ENCODE measurements around the gene NUDT17.

Gene NUDT17

GRCh38 chr1:145823565-145824498 lies 21.6 kb upstream of the NUDT17 start, which contains the start of the genes POLR3C and RNF115 (continued):
- TF ChIP-seq ZNF398 (tag by site-specific recombination; IDR thresholded peaks at IDR 0.05) = 0 out of 2 replicates have a peak, but pooled peaks have one; percentile 25
- peak; percentile 17; the same call in 1 of the 2 replicates for TF ChIP-seq CTCF (tag by site-specific recombination; IDR thresholded peaks at IDR 0.05)
- 0 out of 2 replicates have a peak, but pooled peaks have one; percentile 16 for TF ChIP-seq GFI1B (tag by site-specific recombination; IDR thresholded peaks at IDR 0.05)
- 0 out of 2 replicates have a peak, but pooled peaks have one; percentile 24 for TF ChIP-seq FEZF1 (tag by site-specific recombination; IDR thresholded peaks at IDR 0.05)
- TF ChIP-seq ZNF677 (tag by site-specific recombination; IDR thresholded peaks at IDR 0.05) = no peak
- peak; percentile 99 for TF ChIP-seq ZBTB20 (tag by site-specific recombination; IDR thresholded peaks at IDR 0.05)
- no peak for TF ChIP-seq PRDM2 (tag by site-specific recombination; IDR thresholded peaks at IDR 0.05; ENCODE audit: borderline replicate concordance)
- TF ChIP-seq ZNF174 (tag by site-specific recombination; IDR thresholded peaks at IDR 0.05) = no peak
- TF ChIP-seq ZNF654 (tag by site-specific recombination; IDR thresholded peaks at IDR 0.05; ENCODE audit: low read depth) = no peak
- TF ChIP-seq KLF7 (tag by site-specific recombination; IDR thresholded peaks at IDR 0.05; ENCODE audit: borderline replicate concordance) = no peak
- no peak for TF ChIP-seq ZBTB49 (tag by site-specific recombination; IDR thresholded peaks at IDR 0.05; ENCODE audit: low read depth)
- TF ChIP-seq ZNF624 (tag by site-specific recombination; IDR thresholded peaks at IDR 0.05) = no peak
- no peak for TF ChIP-seq ZNF133 (tag by site-specific recombination; IDR thresholded peaks at IDR 0.05)
- TF ChIP-seq REPIN1 (tag by site-specific recombination; IDR thresholded peaks at IDR 0.05; ENCODE audit: low read depth) = no peak
- TF ChIP-seq ZNF280C (tag by site-specific recombination; IDR thresholded peaks at IDR 0.05) = no peak
- TF ChIP-seq ZNF23 (tag by site-specific recombination; IDR thresholded peaks at IDR 0.05; ENCODE audit: borderline replicate concordance) = no peak
- peak; percentile 71; the same call in 1 of the 2 replicates for TF ChIP-seq ZNF223 (tag by site-specific recombination; IDR thresholded peaks at IDR 0.05)
- TF ChIP-seq HIC1 (tag by site-specific recombination; IDR thresholded peaks at IDR 0.05) = peak; percentile 34; the same call in 1 of the 2 replicates
- peak; percentile 60; the same call in 1 of the 2 replicates for TF ChIP-seq ZNF394 (tag by site-specific recombination; IDR thresholded peaks at IDR 0.05; ENCODE audit: borderline replicate concordance)
- peak; percentile 66; the same call in 1 of the 2 replicates for TF ChIP-seq ZEB2 (tag by site-specific recombination; IDR thresholded peaks at IDR 0.05)
- no peak for TF ChIP-seq TCF7L2 (IDR thresholded peaks at IDR 0.05; ENCODE audit: borderline replicate concordance, low read depth, low read length)
